CD14-positive monocyte (primary cell): ENCODE data around the gene ANKRD13A. TPM values are rescaled to one million over a fixed set of nuclear protein-coding genes. Genes with fewer than 3 reads are reported as not detected.

ENCODE experiments used
- DNase-seq, 3 donors: peaks; one replicate each; pipeline ENCODE4 v3.0.0-alpha.2; 2011 to 2022
- H2AFZ ChIP-seq: 2 replicates; pipeline ENCODE4 v1.6.0; 2012; ENCODE audit warnings: mild to moderate bottlenecking, low read depth, low read length, inconsistent platforms; ENCODE audit not compliant: insufficient read depth, poor library complexity, severe bottlenecking
- H3K27ac ChIP-seq, 2 donors: 1 replicate in 1 of 2; 2 replicates in 1 of 2; pipeline ENCODE4 v1.5.1; 2012 to 2013; ENCODE audit warnings: low read length in 2 of 2, control low read depth in 1 of 2, inconsistent platforms in 1 of 2, low read depth in 1 of 2, mild to moderate bottlenecking in 1 of 2
- H3K27me3 ChIP-seq, 2 donors: one replicate each; pipeline versions ENCODE4 v1.6.0 to v1.6.1; 2011 to 2013; ENCODE audit warnings: low read length in 2 of 2; ENCODE audit not compliant: control insufficient read depth in 2 of 2, insufficient read depth in 2 of 2
- H3K36me3 ChIP-seq, 2 donors: replicated peaks in 1 of 2; 1 replicate in 1 of 2; 2 replicates in 1 of 2; pipeline versions ENCODE4 v1.5.1 to v1.6.1; 2012 to 2013; ENCODE audit warnings: low read length in 2 of 2, control low read depth in 1 of 2, inconsistent platforms in 1 of 2, mild to moderate bottlenecking in 1 of 2; ENCODE audit not compliant: insufficient read depth in 2 of 2, control insufficient read depth in 1 of 2
- H3K4me1 ChIP-seq, 2 donors: 1 replicate in 1 of 2; 2 replicates in 1 of 2; pipeline versions ENCODE4 v1.5.1 to v1.6.1; 2012 to 2013; ENCODE audit warnings: low read length in 2 of 2, control low read depth in 1 of 2, inconsistent platforms in 1 of 2, mild to moderate bottlenecking in 1 of 2, moderate library complexity in 1 of 2; ENCODE audit not compliant: insufficient read depth in 2 of 2, control insufficient read depth in 1 of 2
- H3K4me2 ChIP-seq: replicated peaks from 2 replicates; pipeline ENCODE3; 2012; ENCODE audit warnings: low read length, moderate library complexity, mild to moderate bottlenecking; ENCODE audit not compliant: poor library complexity, severe bottlenecking; ENCODE audit errors: extremely low read depth
- H3K4me3 ChIP-seq, 3 experiments: fragments of 200-600 bp in 1 of 3; sonication (generic) in 1 of 3; replicated peaks in 1 of 3; 1 replicate in 2 of 3; 2 replicates in 1 of 3; pipeline ENCODE4 v1.5.1; 2011 to 2013; ENCODE audit warnings: low read length in 3 of 3, mild to moderate bottlenecking in 3 of 3, control low read depth in 2 of 3, low read depth in 2 of 3, inconsistent platforms in 1 of 3, moderate library complexity in 1 of 3
- H3K79me2 ChIP-seq: 2 replicates; pipeline ENCODE4 v1.6.0; 2012; ENCODE audit warnings: mild to moderate bottlenecking, control low read depth, inconsistent platforms, low read length, moderate library complexity; ENCODE audit not compliant: insufficient read depth
- H3K9ac ChIP-seq: 2 replicates; pipeline ENCODE4 v1.6.0; 2017; ENCODE audit warnings: low read length, mild to moderate bottlenecking; ENCODE audit not compliant: insufficient read depth, poor library complexity, severe bottlenecking
- H3K9me3 ChIP-seq, 2 donors: replicated peaks in 1 of 2; 1 replicate in 1 of 2; 2 replicates in 1 of 2; pipeline versions ENCODE4 v1.5.1 to v1.6.1; 2012 to 2013; ENCODE audit warnings: low read length in 2 of 2, control low read depth in 1 of 2; ENCODE audit not compliant: control insufficient read depth in 1 of 2, insufficient read depth in 1 of 2
- H4K20me1 ChIP-seq: 2 replicates; pipeline ENCODE4 v1.6.0; 2012; ENCODE audit warnings: mild to moderate bottlenecking, low read length, control low read depth, moderate library complexity; ENCODE audit not compliant: insufficient read depth
- H3K27ac Mint-ChIP-seq, 7 donors: one replicate each; pipeline ENCODE4 v1.8.0; 2020; ENCODE audit warnings: mild to moderate bottlenecking in 7 of 7, mixed read lengths in 7 of 7, moderate library complexity in 6 of 7, inconsistent platforms in 2 of 7
- H3K27me3 Mint-ChIP-seq, 3 donors: one replicate each; pipeline ENCODE4 v1.8.0; 2021 to 2022; ENCODE audit warnings: low read depth in 3 of 3, mild to moderate bottlenecking in 3 of 3, mixed read lengths in 3 of 3, moderate library complexity in 3 of 3, inconsistent platforms in 1 of 3
- H3K36me3 Mint-ChIP-seq, 2 donors: one replicate each; pipeline ENCODE4 v1.8.0; 2020; ENCODE audit warnings: mixed read lengths in 2 of 2, inconsistent platforms in 1 of 2, mild to moderate bottlenecking in 1 of 2
- H3K4me1 Mint-ChIP-seq: one replicate; pipeline ENCODE4 v1.8.0; 2020; ENCODE audit warnings: mild to moderate bottlenecking, mixed read lengths
- H3K4me3 Mint-ChIP-seq, 2 donors: one replicate each; pipeline ENCODE4 v1.8.0; 2020; ENCODE audit warnings: mild to moderate bottlenecking in 2 of 2, mixed read lengths in 2 of 2, moderate library complexity in 1 of 2
- H3K9me3 Mint-ChIP-seq, 7 donors: one replicate each; pipeline ENCODE4 v1.8.0; 2020 to 2022; ENCODE audit warnings: mixed read lengths in 7 of 7, mild to moderate bottlenecking in 6 of 7, moderate library complexity in 6 of 7, inconsistent platforms in 2 of 7
- CTCF ChIP-seq: fragments of 200-600 bp; IDR thresholded peaks from one replicate; pipeline ENCODE4 v1.8.0; 2022; ENCODE audit warnings: antibody characterized with exemption, mild to moderate bottlenecking
- WGBS: methylation state at CpG from one replicate; pipeline ENCODE4 v1.1.5; 2013; ENCODE audit warnings: missing lambda C conversion rate; ENCODE audit not compliant: insufficient coverage; 5-methylcytosine and 5-hydroxymethylcytosine counted together
- intact Hi-C, 2 donors: fragments of 100-400 bp; cut with micrococcal nuclease; formaldehyde crosslinking; loops; one replicate each; pipeline versions ENCODE4 v1.15.0 to v1.15.1; 2023
- polyA plus RNA-seq, 3 donors: library from polyadenylated mRNA; depleted of rRNA in 1 of 3; unstranded in 2 of 3; stranded (reverse) in 1 of 3; fragments of 300-500 nt in 2 of 3; fragments of >200 nt in 1 of 3; fragmentation: Illumina TruSeq in 2 of 3; gene quantifications; 1 replicate in 2 of 3; 2 replicates in 1 of 3; pipeline ENCODE4 v1.2.3, GENCODE V29; 2012 to 2021

The ANKRD13A gene
- polyA plus RNA-seq, 3 donors = 42.8 to 89.3 (median 46.8) TPM

GRCh38 chr12:110020956-110021355 is 21.7 kb downstream of the ANKRD13A start:
- Mint-ChIP-seq H3K27ac (no peak overlapping the region), H3K9me3 (no peaks in the 10 kb centered on the region), H3K36me3 (peaks cover 84 to 98% of the 10 kb centered on the region in 2 donors), H3K4me3 (no peak overlapping the region), H3K4me1 (peaks cover 5% of the 10 kb centered on the region), H3K27me3 (no peaks in the 10 kb centered on the region)
- DNase-seq = no peak
- Histone ChIP-seq H3K27me3 (no peaks in the 10 kb centered on the region), H3K4me1 (peaks cover 0 to under 1% of the 10 kb centered on the region in 2 donors), H2AFZ (no peak overlapping the region), H3K9me3 (no peaks in the 10 kb centered on the region), H3K4me2 (no peak overlapping the region), H3K27ac (no peak overlapping the region), H3K9ac (no peak overlapping the region), H3K4me3 (no peak overlapping the region), H4K20me1 (peaks cover 41% of the 10 kb centered on the region), H3K36me3 (peaks cover 95 to 98% of the 10 kb centered on the region in 2 donors), H3K79me2 (peaks cover 31% of the 10 kb centered on the region)
- intact Hi-C loops = loop anchor here (5.0 kb wide), 1 partner anchor 34 kb away; no protein-coding TSS in a partner anchor
- 85% methylated on average over 3 of the region's 4 CpGs for whole genome bisulfite sequencing
- no peak for TF ChIP-seq CTCF

GRCh38 chr12:110023059-110023980 is 24.1 kb downstream of the ANKRD13A start:
- H3K4me2 ChIP-seq = no peak overlapping the region
- Mint-ChIP-seq H3K27me3 (peaks cover 0 to 2% (median 0%) of the 10 kb centered on the region in 3 donors), H3K4me1 (peaks cover 8% of the 10 kb centered on the region), H3K4me3 (no peak overlapping the region), H3K9me3 (no peaks in the 10 kb centered on the region), H3K36me3 (peaks cover 84 to 97% of the 10 kb centered on the region in 2 donors), H3K27ac (peak overlapping the region in 4 of 7 donors; percentile 43 to 63 (median 45))
- H3K4me3 ChIP-seq = no peak overlapping the region
- H3K4me1 ChIP-seq = no peaks in the 10 kb centered on the region
- H3K36me3 ChIP-seq = peaks cover 95 to 100% of the 10 kb centered on the region in 2 donors
- intact Hi-C loops = loop anchor here (5.0 kb wide), 1 partner anchor 36 kb away; no protein-coding TSS in a partner anchor
- H3K9ac ChIP-seq = no peak overlapping the region
- no peak for DNase-seq
- no peak overlapping the region for H2AFZ ChIP-seq
- peaks cover 41% of the 10 kb centered on the region for H4K20me1 ChIP-seq
- H3K9me3 ChIP-seq = no peaks in the 10 kb centered on the region
- H3K27me3 ChIP-seq = no peaks in the 10 kb centered on the region
- no peak for TF ChIP-seq CTCF
- H3K27ac ChIP-seq = peak overlapping the region in 1 of 2 donors; percentile 29
- 100% methylated on average over 4 of the region's 5 CpGs for WGBS
- peaks cover 25% of the 10 kb centered on the region for H3K79me2 ChIP-seq
